Stimulated activated CD4-positive, alpha-beta T cell treated with anti-CD3 and anti-CD28 coated beads, Interleukin-2, amount 100 ng/mL, for 4 hours (primary cell): Measurements from ENCODE around the gene OR4S1.
"Not testable (repeated sequence)": the region's sequence is repeated elsewhere in the genome, so short reads cannot be mapped to it uniquely, and the experiment has no call there.

Experiments used
- DNase-seq: peaks from one replicate; pipeline ENCODE4 v3.0.0-alpha.2; 2020; ENCODE audit warnings: low read depth

The OR4S1 gene

GRCh38 chr11:48305923-48306322 lies at the start of gene OR4S1:
TSS of gene OR4S1 (plus strand) at chr11:48306223. CDS start at chr11:48306223, 0 bp downstream.
- no peak for DNase-seq

GRCh38 chr11:48261600-48261999 lies 44.4 kb upstream of the OR4S1 start:
- no peak for DNase-seq

GRCh38 chr11:48263423-48263911 lies 42.6 kb upstream of the OR4S1 start, which contains the start of gene OR4X1:
TSS of gene OR4X1 (plus strand) at chr11:48263861. CDS start at chr11:48263861, 0 bp downstream.
- DNase-seq = no peak

- DNase-seq = no peak
These were observed 35.4 kb upstream of the OR4S1 start for GRCh38 chr11:48270621-48271020.

DNA sequence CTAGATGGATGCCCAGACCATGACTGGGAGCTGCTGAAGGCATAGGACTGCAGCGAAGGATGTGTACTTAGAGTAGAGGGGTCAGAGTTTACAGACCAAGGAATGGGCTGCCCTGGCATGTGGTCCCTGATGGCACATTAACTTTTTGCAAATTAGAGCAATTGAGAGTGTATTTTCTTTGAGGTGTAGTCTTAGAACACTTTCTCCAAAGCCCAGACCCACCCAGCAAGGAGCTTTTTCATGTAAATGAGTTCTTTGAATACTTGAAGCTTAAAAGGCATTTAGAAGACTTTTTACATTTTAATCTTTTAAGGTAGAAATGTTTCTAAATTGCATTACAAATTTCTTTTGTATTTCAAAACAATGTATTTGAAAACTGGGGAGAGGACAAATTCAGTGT lies 33.4 kb upstream of the OR4S1 start:
- DNase-seq = no peak

DNA sequence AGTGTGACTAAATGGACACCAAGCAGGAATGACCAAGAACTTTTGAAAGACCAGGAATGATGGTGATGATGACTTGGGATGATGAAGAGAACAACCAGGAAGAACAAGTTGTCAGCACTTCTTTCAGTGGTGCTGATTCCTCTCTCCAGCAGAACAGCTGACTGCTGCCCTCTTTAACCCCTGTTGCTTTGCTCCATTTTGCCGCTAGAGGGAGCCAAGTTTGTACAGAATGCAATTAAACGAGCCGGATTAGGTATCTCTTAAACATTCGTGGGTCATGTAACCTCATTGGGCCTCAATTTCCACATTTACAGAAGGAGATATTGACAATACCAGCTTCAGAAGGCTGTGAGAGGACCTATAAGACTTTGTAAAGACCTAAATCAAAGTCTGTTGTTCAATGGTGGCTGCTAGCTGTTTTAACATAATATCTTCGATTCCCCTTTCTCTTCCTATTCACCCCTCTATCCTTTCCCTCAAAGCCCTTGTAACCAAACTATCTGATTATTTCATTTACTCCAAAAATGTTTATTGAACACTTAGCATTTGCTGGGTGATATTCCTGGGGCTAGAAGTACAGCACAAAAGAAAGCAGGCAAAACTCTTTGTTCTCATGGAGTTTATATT lies 1.9 kb downstream of the OR4S1 start:
- DNase-seq = peak; percentile 40

DNA sequence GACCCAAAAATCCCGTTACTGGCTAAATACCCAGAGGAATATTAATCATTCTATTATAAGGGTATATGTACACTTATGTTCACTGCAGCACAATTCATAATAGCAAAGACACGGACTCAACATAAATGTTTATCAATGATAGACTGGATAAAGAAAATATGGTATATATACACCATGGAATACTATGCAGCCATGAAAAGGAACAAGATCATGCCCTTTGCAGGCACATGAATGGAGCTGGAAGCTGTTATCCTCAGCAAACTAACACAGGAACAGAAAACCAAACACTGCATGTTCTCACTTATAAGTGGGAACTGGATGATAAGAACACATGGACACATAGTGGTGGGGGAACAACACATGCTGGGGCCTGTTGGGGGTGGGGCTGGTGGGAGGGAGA lies 7.6 kb downstream of the OR4S1 start:
- DNase-seq = not testable (repeated sequence)

- not testable (repeated sequence) for DNase-seq
These were observed 13.8 kb downstream of the OR4S1 start for GRCh38 chr11:48319813-48320212.

GRCh38 chr11:48324620-48325019 lies 18.6 kb downstream of the OR4S1 start, which contains the start of gene OR4C3:
TSS of gene OR4C3 (plus strand) at chr11:48324920. CDS start at chr11:48325022, 102 bp downstream.
- DNase-seq = not testable (repeated sequence)

DNA sequence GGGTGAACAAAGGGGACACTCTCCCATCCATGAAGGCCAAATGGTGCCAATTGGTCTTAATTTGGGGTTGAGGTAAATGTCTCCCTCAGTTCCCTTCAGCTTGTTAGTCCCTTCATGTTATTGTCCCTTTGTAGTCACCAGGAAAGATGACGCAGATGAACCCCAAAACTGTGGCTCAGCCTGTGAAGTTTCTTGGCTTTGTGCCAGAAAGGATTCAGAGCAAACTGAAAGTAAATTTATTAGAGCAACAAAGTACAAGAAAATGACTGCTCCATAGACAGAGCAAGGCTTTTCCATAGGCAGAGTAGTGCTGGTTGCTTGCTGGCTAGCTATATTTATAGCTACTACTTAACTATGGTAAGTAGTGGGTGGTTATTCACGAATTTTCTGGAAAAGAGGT lies 35.4 kb downstream of the OR4S1 start:
- no peak for DNase-seq

DNA sequence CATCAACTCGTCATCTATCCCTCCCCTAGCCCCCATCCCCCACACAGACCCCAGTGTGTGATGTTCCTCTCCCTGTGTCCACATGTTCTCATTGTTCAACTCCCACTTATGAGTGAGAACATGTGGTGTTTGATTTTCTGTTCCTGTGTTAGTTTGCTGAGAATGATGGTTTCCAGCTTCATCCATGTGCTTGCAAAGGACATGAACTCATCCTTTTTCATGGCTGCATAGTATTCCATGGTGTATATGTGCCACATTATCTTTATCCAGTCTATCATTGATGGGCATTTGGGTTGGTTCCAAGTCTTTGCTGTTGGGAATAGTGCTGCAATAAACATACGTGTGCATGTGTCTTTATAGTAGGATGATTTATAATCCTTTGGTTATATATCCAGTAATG lies 36.5 kb downstream of the OR4S1 start:
- not testable (repeated sequence) for DNase-seq

- DNase-seq = not testable (repeated sequence)
These were observed 40.3 kb downstream of the OR4S1 start for GRCh38 chr11:48346286-48346685.

GRCh38 chr11:48354013-48354412 lies 48.0 kb downstream of the OR4S1 start:
- no peak for DNase-seq

DNA sequence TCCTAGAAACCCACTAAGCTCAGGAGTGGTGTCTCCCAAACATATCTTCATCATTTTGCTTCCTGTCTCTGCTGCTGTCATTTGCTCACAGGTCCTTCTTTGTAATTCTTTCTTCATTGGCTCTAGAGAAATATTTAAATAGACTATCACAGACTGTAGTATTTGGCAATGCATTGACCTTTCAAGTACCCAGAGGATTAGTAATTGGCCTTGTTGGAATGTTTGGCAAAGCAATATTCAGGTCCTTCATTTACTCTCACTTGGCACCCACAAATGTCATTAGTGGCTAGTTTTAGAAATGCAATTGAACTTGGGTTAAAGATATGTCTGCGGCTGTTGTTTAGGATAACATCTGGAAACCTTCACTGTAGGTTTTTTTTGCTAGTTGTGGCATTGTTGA lies 48.7 kb downstream of the OR4S1 start:
- no peak for DNase-seq
